Hepatocyte (in vitro differentiated cells): ENCODE data around the gene FDXR. TPM values are rescaled to one million over a fixed set of nuclear protein-coding genes. Genes with fewer than 3 reads are reported as not detected.

Source experiments
- DNase-seq: peaks from one replicate; pipeline ENCODE4 v3.0.0-alpha.2; 2016; ENCODE audit warnings: low spot score
- H2AFZ ChIP-seq: fragments of 200-600 bp; sonication (generic); 2 replicates; pipeline ENCODE4 v1.6.0; 2016; ENCODE audit warnings: antibody characterized with exemption, mild to moderate bottlenecking
- H3K27ac ChIP-seq: fragments of 200-600 bp; sonication (generic); 2 replicates; pipeline ENCODE4 v1.5.1; 2016; ENCODE audit warnings: mild to moderate bottlenecking
- H3K27me3 ChIP-seq: fragments of 200-600 bp; sonication (generic); 2 replicates; pipeline ENCODE4 v1.6.1; 2016
- H3K36me3 ChIP-seq: fragments of 200-600 bp; sonication (generic); replicated peaks from 2 replicates; pipeline ENCODE4 v1.5.1; 2016; ENCODE audit warnings: low read depth; ENCODE audit not compliant: insufficient read depth
- H3K4me1 ChIP-seq: fragments of 200-600 bp; sonication (generic); 2 replicates; pipeline ENCODE4 v1.5.1; 2016; ENCODE audit warnings: mild to moderate bottlenecking, moderate library complexity; ENCODE audit not compliant: insufficient read depth
- H3K4me2 ChIP-seq: fragments of 200-600 bp; sonication (generic); 2 replicates; pipeline ENCODE4 v1.6.0; 2016
- H3K4me3 ChIP-seq: fragments of 200-600 bp; sonication (generic); 2 replicates; pipeline ENCODE4 v1.5.1; 2016; ENCODE audit warnings: mild to moderate bottlenecking
- H3K79me2 ChIP-seq: fragments of 200-600 bp; sonication (generic); 2 replicates; pipeline ENCODE4 v1.6.0; 2017; ENCODE audit warnings: mild to moderate bottlenecking
- H3K9me2 ChIP-seq: fragments of 200-600 bp; sonication (generic); replicated peaks from 2 replicates; pipeline ENCODE4 v1.6.0; 2017; ENCODE audit warnings: mild to moderate bottlenecking; ENCODE audit not compliant: insufficient read depth
- H3K9me3 ChIP-seq: fragments of 200-600 bp; sonication (generic); 2 replicates; pipeline ENCODE4 v1.5.1; 2016; ENCODE audit warnings: low read depth, mild to moderate bottlenecking
- H4K20me1 ChIP-seq: fragments of 200-600 bp; sonication (generic); 2 replicates; pipeline ENCODE4 v1.6.0; 2016; ENCODE audit warnings: mild to moderate bottlenecking; ENCODE audit not compliant: insufficient read depth, poor library complexity, severe bottlenecking
- CTCF ChIP-seq: fragments of 200-600 bp; sonication (generic); IDR thresholded peaks from 2 replicates; pipeline ENCODE4 v1.5.1; 2016; ENCODE audit warnings: antibody characterized with exemption, mild to moderate bottlenecking; ENCODE audit not compliant: poor library complexity
- EZH2 ChIP-seq: fragments of 200-600 bp; sonication (generic); IDR thresholded peaks from 2 replicates; pipeline ENCODE4 v1.6.1; 2016; ENCODE audit warnings: antibody characterized with exemption, mild to moderate bottlenecking, borderline replicate concordance
- EZH2phosphoT487 ChIP-seq: fragments of 200-600 bp; sonication (generic); IDR thresholded peaks from one replicate; pipeline ENCODE4 v1.6.1; 2018; ENCODE audit warnings: antibody characterized with exemption, mild to moderate bottlenecking, low read depth, moderate library complexity; ENCODE audit not compliant: unreplicated experiment, severe bottlenecking
- WGBS: methylation state at CpG from one replicate; pipeline ENCODE4 v1.1.6; 2016; ENCODE audit warnings: low lambda C conversion rate; ENCODE audit errors: missing lambda C conversion rate; 5-methylcytosine and 5-hydroxymethylcytosine counted together
- polyA plus RNA-seq: library from polyadenylated mRNA; unstranded; fragments of >200 nt; fragmentation: Nextera tagmentation; extraction: Ambion mirVana; gene quantifications from 2 replicates; pipeline ENCODE4 v1.2.1, GENCODE V29; 2016
- total RNA-seq: library from RNA; depleted of rRNA; stranded (reverse); fragments of >200 nt; gene quantifications from 2 replicates; pipeline ENCODE4 v1.2.3, GENCODE V29; 2014

The FDXR gene
- total and polyA plus RNA-seq, 2 experiments from 2014 or later: 12.2 to 14.2 TPM

GRCh38 chr17:74868908-74869255 is 3.9 kb downstream of the FDXR start:
- Histone ChIP-seq H3K36me3 (no peaks in the 10 kb centered on the region), H3K9me2 (no peaks in the 10 kb centered on the region), H3K4me1 (peaks cover 6% of the 10 kb centered on the region), H3K79me2 (no peaks in the 10 kb centered on the region), H3K9me3 (no peaks in the 10 kb centered on the region), H2AFZ (no peak overlapping the region), H4K20me1 (no peaks in the 10 kb centered on the region), H3K27me3 (no peaks in the 10 kb centered on the region), H3K4me3 (no peak overlapping the region), H3K4me2 (no peak overlapping the region), H3K27ac (no peak overlapping the region)
- no peak for DNase-seq
- no peak for TF ChIP-seq EZH2phosphoT487
- no peak for TF ChIP-seq EZH2
- WGBS: 96% methylated on average over 5 of the region's 6 CpGs

GRCh38 chr17:74868251-74868907 is 4.4 kb downstream of the FDXR start:
- Histone ChIP-seq H3K4me1 (peaks cover 4% of the 10 kb centered on the region), H3K79me2 (no peaks in the 10 kb centered on the region), H3K9me3 (no peaks in the 10 kb centered on the region), H3K27me3 (no peaks in the 10 kb centered on the region), H3K36me3 (no peaks in the 10 kb centered on the region), H3K4me3 (no peak overlapping the region), H2AFZ (no peak overlapping the region), H3K9me2 (no peaks in the 10 kb centered on the region), H4K20me1 (no peaks in the 10 kb centered on the region), H3K27ac (no peak overlapping the region), H3K4me2 (no peak overlapping the region)
- WGBS: 70% methylated on average over 10 of the region's 12 CpGs
- TF ChIP-seq EZH2: no peak
- no peak for TF ChIP-seq EZH2phosphoT487
- TF ChIP-seq CTCF: no peak
- DNase-seq: no peak

GRCh38 chr17:74866198-74866835 is 6.5 kb downstream of the FDXR start:
- Histone ChIP-seq H3K27ac (no peak overlapping the region), H3K4me1 (peaks cover 8% of the 10 kb centered on the region), H3K27me3 (peaks cover 8% of the 10 kb centered on the region), H2AFZ (no peak overlapping the region), H3K9me3 (no peaks in the 10 kb centered on the region), H3K9me2 (no peaks in the 10 kb centered on the region), H4K20me1 (no peaks in the 10 kb centered on the region), H3K79me2 (no peaks in the 10 kb centered on the region), H3K4me2 (no peak overlapping the region), H3K36me3 (no peaks in the 10 kb centered on the region), H3K4me3 (no peak overlapping the region)
- DNase-seq: no peak
- no peak for TF ChIP-seq EZH2
- WGBS: 84% methylated on average over 19 of the region's 19 CpGs

GRCh38 chr17:74865504-74866197 is 7.1 kb downstream of the FDXR start:
- Histone ChIP-seq H3K9me2 (no peaks in the 10 kb centered on the region), H3K27ac (no peak overlapping the region), H3K4me1 (peaks cover 14% of the 10 kb centered on the region), H3K9me3 (no peaks in the 10 kb centered on the region), H3K36me3 (no peaks in the 10 kb centered on the region), H3K79me2 (no peaks in the 10 kb centered on the region), H3K4me2 (no peak overlapping the region), H2AFZ (no peak overlapping the region), H3K27me3 (peaks cover 15% of the 10 kb centered on the region), H4K20me1 (no peaks in the 10 kb centered on the region), H3K4me3 (no peak overlapping the region)
- TF ChIP-seq EZH2: no peak
- no peak for TF ChIP-seq EZH2phosphoT487
- TF ChIP-seq CTCF: no peak
- 85% methylated on average over 19 of the region's 19 CpGs for WGBS
- DNase-seq: no peak
